GM10266 (cell line): ENCODE measurements around the gene LIPK.

Experiments used
- DNase-seq: peaks from one replicate; pipeline ENCODE4 v3.0.0; 2012; ENCODE audit errors: extremely low spot score
- TF ChIP-seq, protein P1 (sequence below): IDR thresholded peaks from 2 replicates; pipeline ENCODE4 v1.5.1; 2012; ENCODE audit warnings: mild to moderate bottlenecking, low read depth; ENCODE audit not compliant: control insufficient read depth, insufficient read depth; ENCODE audit errors: missing control alignments

LIPK gene

DNA sequence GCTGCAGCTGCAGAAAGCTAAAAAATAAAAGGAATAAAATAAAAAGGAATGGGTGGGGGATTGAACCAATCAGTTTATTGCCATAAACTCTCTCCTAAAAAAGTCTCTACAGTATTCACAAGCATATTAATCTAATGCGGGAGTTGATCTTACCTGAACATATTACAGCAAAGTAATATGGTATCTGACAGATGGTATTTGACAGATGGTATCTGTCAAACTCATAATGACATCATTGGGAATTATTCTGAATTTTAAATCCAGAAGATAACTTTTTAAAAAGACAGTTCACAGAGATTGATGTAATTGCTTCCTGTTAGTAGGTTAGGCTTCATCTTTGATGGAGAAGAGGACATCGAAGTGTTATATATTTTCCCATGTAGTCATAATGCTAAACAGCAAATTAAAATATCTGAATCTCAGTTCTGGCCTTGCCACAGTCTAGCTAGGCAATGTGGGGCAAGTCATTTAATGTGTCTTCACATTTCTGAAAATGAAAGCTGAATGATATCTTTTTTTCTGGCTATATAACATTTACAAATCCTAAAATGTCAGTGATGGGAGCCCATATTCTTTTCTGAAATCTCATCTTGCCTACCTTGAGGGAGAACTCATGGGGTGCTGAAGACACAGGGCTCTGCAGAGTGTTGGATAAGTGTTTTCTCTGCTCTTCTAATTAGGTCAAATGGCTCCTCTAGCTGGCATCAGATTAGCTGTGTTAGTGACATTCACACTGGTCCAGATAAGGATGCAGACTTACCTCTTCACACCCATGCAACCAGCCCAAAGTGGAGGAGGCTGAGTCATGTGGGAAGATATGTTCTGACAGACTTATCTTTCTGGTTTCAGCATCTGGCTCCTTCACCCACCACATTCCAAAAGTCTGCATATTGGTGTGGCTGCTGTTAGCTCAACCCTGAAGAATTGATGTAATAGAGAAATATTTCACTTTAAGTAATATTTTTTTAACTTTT lies 94.4 kb downstream of the LIPK start:
- no peak for DNase-seq

More for the DNA sequence above, 94.4 kb downstream of the LIPK start:
- TF ChIP-seq, protein P1, sequence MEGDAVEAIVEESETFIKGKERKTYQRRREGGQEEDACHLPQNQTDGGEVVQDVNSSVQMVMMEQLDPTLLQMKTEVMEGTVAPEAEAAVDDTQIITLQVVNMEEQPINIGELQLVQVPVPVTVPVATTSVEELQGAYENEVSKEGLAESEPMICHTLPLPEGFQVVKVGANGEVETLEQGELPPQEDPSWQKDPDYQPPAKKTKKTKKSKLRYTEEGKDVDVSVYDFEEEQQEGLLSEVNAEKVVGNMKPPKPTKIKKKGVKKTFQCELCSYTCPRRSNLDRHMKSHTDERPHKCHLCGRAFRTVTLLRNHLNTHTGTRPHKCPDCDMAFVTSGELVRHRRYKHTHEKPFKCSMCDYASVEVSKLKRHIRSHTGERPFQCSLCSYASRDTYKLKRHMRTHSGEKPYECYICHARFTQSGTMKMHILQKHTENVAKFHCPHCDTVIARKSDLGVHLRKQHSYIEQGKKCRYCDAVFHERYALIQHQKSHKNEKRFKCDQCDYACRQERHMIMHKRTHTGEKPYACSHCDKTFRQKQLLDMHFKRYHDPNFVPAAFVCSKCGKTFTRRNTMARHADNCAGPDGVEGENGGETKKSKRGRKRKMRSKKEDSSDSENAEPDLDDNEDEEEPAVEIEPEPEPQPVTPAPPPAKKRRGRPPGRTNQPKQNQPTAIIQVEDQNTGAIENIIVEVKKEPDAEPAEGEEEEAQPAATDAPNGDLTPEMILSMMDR = no peak
